Lower leg skin (tissue), 3 donors: ENCODE measurements around the gene SLC22A23.

Source experiments
- POLR2A ChIP-seq, 2 donors: fragments of 450-650 bp; IDR thresholded peaks; one replicate each; pipeline ENCODE4 v1.6.1; 2016 to 2017; ENCODE audit warnings: antibody characterized with exemption in 2 of 2, mild to moderate bottlenecking in 1 of 2, moderate library complexity in 1 of 2
- TF ChIP-seq, protein P1 (sequence below), 3 donors: fragments of 450-650 bp; IDR thresholded peaks; one replicate each; pipeline ENCODE4 v1.5.1; 2016; ENCODE audit warnings: antibody characterized with exemption in 3 of 3, mild to moderate bottlenecking in 3 of 3, moderate library complexity in 2 of 3

DNA sequence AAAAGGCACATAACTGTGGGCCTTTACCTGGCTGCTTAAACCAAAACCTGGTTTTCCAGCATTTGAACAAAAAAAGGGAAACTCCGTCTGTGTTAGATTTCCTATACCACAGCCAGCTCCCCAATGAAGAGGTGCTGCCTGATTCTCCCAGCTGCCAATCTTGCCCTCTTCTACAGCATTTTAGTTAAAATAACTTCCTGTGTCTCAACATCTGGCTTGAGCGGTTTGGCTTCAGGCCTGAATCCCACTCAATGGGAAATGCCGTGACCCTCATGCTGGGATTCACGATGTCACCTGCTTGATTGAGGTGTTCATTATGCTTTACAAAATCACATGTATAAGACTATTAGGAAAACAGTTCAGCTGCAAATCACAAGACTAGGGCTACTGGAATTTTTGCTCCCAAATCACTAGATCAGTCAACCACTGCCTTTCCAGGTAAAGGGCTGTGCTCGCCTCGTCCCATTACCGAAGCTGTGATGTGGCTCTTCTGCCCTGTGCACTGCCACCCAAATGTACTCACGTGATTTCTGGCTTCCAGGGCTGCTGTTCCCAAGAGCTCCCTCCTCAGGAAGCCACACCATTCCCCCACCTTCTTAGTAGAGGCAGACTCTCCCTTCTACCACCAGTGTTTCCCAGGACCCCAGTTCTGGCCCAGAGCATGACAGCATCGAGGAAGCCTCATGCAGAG lies 103.5 kb downstream of the SLC22A23 start:
- TF ChIP-seq, protein P1, sequence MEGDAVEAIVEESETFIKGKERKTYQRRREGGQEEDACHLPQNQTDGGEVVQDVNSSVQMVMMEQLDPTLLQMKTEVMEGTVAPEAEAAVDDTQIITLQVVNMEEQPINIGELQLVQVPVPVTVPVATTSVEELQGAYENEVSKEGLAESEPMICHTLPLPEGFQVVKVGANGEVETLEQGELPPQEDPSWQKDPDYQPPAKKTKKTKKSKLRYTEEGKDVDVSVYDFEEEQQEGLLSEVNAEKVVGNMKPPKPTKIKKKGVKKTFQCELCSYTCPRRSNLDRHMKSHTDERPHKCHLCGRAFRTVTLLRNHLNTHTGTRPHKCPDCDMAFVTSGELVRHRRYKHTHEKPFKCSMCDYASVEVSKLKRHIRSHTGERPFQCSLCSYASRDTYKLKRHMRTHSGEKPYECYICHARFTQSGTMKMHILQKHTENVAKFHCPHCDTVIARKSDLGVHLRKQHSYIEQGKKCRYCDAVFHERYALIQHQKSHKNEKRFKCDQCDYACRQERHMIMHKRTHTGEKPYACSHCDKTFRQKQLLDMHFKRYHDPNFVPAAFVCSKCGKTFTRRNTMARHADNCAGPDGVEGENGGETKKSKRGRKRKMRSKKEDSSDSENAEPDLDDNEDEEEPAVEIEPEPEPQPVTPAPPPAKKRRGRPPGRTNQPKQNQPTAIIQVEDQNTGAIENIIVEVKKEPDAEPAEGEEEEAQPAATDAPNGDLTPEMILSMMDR (IDR thresholded peaks at IDR 0.05), result no peak
- TF ChIP-seq POLR2A (IDR thresholded peaks at IDR 0.05), result no peak
